Gastroesophageal sphincter (tissue), 4 donors: ENCODE results near the gene FCHO2. TPM values are rescaled to one million over a fixed set of nuclear protein-coding genes. Genes with fewer than 3 reads are reported as not detected.

ENCODE experiments used
- ATAC-seq: fragments of 150-250 bp; one replicate; pipeline ENCODE4 v1.9.1; 2016; ENCODE audit warnings: mild to moderate bottlenecking, moderate library complexity
- H3K27ac ChIP-seq, 4 donors: fragments of 200-600 bp; sonication (generic) in 3 of 4; 1 replicate in 3 of 4; 2 replicates in 1 of 4; pipeline ENCODE4 v1.5.1; 2016 to 2019
- H3K27me3 ChIP-seq: fragments of 200-600 bp; sonication (generic); one replicate; pipeline ENCODE4 v1.5.1; 2019
- H3K36me3 ChIP-seq, 2 donors: fragments of 200-600 bp; sonication (generic); one replicate each; pipeline ENCODE4 v1.5.1; 2019; ENCODE audit warnings: control low read depth in 1 of 2
- H3K4me1 ChIP-seq, 3 donors: fragments of 200-600 bp; sonication (generic); 1 replicate in 2 of 3; 2 replicates in 1 of 3; pipeline ENCODE4 v1.5.1; 2016 to 2019; ENCODE audit warnings: control low read depth in 2 of 3
- H3K4me3 ChIP-seq, 2 donors: fragments of 200-600 bp; sonication (generic); one replicate each; pipeline ENCODE4 v1.5.1; 2019; ENCODE audit warnings: mild to moderate bottlenecking in 1 of 2, moderate library complexity in 1 of 2
- H3K9me3 ChIP-seq, 3 donors: fragments of 200-600 bp; sonication (generic); one replicate each; pipeline ENCODE4 v1.5.1; 2017 to 2019; ENCODE audit warnings: control low read depth in 2 of 3
- CTCF ChIP-seq, 4 experiments: fragments of 200-600 bp in 2 of 4; fragments of 450-650 bp in 2 of 4; sonication (generic) in 1 of 4; IDR thresholded peaks; one replicate each; pipeline ENCODE4 v1.5.1; 2017 to 2019; ENCODE audit warnings: antibody characterized with exemption in 4 of 4, mild to moderate bottlenecking in 2 of 4, moderate library complexity in 2 of 4
- EP300 ChIP-seq: sonication (generic); formaldehyde crosslinking; IDR thresholded peaks from one replicate; pipeline ENCODE4 v1.6.1; 2017; ENCODE audit warnings: antibody characterized with exemption, mild to moderate bottlenecking
- POLR2A ChIP-seq, 2 donors: fragments of 450-650 bp; IDR thresholded peaks; one replicate each; pipeline ENCODE4 v1.6.1; 2017; ENCODE audit warnings: antibody characterized with exemption in 2 of 2, mild to moderate bottlenecking in 2 of 2, moderate library complexity in 1 of 2
- POLR2AphosphoS5 ChIP-seq: sonication (generic); formaldehyde crosslinking; IDR thresholded peaks from one replicate; pipeline ENCODE4 v1.6.1; 2017; ENCODE audit warnings: antibody characterized with exemption
- WGBS, 2 donors: methylation state at CpG; one replicate each; pipeline ENCODE4 v1.1.5; 2018; ENCODE audit warnings: low coverage in 1 of 2; 5-methylcytosine and 5-hydroxymethylcytosine counted together
- total RNA-seq, 4 donors: library from RNA; depleted of rRNA; stranded (reverse); fragments of >200 nt; gene quantifications; one replicate each; pipeline ENCODE4 v1.1.0, GENCODE V29; 2016

The FCHO2 gene
- total RNA-seq, 4 donors from 2014 or later, result 27.3 to 36.3 (median 30.1) TPM

GRCh38 chr5:72988769-72989168, 32.9 kb downstream of the FCHO2 start:
- TF ChIP-seq POLR2AphosphoS5 (no peak), EP300 (no peak), CTCF (IDR thresholded peaks at IDR 0.05) (no peak)
- Histone ChIP-seq H3K27me3 (no peaks in the 10 kb centered on the region), H3K4me1 (no peaks in the 10 kb centered on the region), H3K9me3 (no peaks in the 10 kb centered on the region), H3K27ac (no peak overlapping the region), H3K4me3 (no peak overlapping the region), H3K36me3 (peaks cover 0 to 31% of the 10 kb centered on the region in 2 donors)
- ATAC-seq, result no peak
- WGBS, 2 donors, result 75 to 100% methylated on average over 1 of the region's 1 CpG

GRCh38 chr5:72991394-72991793, 35.6 kb downstream of the FCHO2 start:
- H3K9me3 ChIP-seq, result no peaks in the 10 kb centered on the region
- H3K27me3 ChIP-seq, result no peaks in the 10 kb centered on the region
- no peak overlapping the region for H3K4me3 ChIP-seq
- no peak overlapping the region for H3K27ac ChIP-seq
- H3K36me3 ChIP-seq, result peaks cover 0 to 50% of the 10 kb centered on the region in 2 donors
- no peaks in the 10 kb centered on the region for H3K4me1 ChIP-seq
- no peak for ATAC-seq
- no peak for TF ChIP-seq POLR2AphosphoS5
- no peak for TF ChIP-seq CTCF (IDR thresholded peaks at IDR 0.05)
- no peak for TF ChIP-seq EP300
- no peak for TF ChIP-seq POLR2A (IDR thresholded peaks at IDR 0.05)

GRCh38 chr5:72994578-72994977, 38.7 kb downstream of the FCHO2 start:
- H3K4me3 ChIP-seq, result no peak overlapping the region
- H3K9me3 ChIP-seq, result no peaks in the 10 kb centered on the region
- 90 to 100% methylated on average over 1 of the region's 1 CpG for WGBS, 2 donors
- H3K36me3 ChIP-seq, result peaks cover 0 to 77% of the 10 kb centered on the region in 2 donors
- no peaks in the 10 kb centered on the region for H3K4me1 ChIP-seq
- ATAC-seq, result no peak
- no peaks in the 10 kb centered on the region for H3K27me3 ChIP-seq
- no peak for TF ChIP-seq EP300
- TF ChIP-seq CTCF (IDR thresholded peaks at IDR 0.05), result no peak
- TF ChIP-seq POLR2A (IDR thresholded peaks at IDR 0.05), result no peak
- TF ChIP-seq POLR2AphosphoS5, result no peak
- H3K27ac ChIP-seq, result no peak overlapping the region

- no peaks in the 10 kb centered on the region for H3K4me1 ChIP-seq
- WGBS, 2 donors, result 95% methylated on average over 13 of the region's 28 CpGs; no CpG with 5 or more reads in 1 of the 2 donors
- H3K36me3 ChIP-seq, result peaks cover 0 to 67% of the 10 kb centered on the region in 2 donors
- no peak overlapping the region for H3K27ac ChIP-seq
- no peaks in the 10 kb centered on the region for H3K9me3 ChIP-seq
- TF ChIP-seq CTCF (IDR thresholded peaks at IDR 0.05), result no peak
- H3K4me3 ChIP-seq, result no peak overlapping the region
- H3K27me3 ChIP-seq, result no peaks in the 10 kb centered on the region
- no peak for ATAC-seq
Measured at GRCh38 chr5:72996632-72997031, 40.8 kb downstream of the FCHO2 start.

- 93 to 100% methylated on average over 2 to 3 of the region's 4 CpGs for WGBS, 2 donors
Measured at GRCh38 chr5:72999916-73000315, 44.1 kb downstream of the FCHO2 start.

More at GRCh38 chr5:72999916-73000315, 44.1 kb downstream of the FCHO2 start:
- no peak for ATAC-seq
- Histone ChIP-seq H3K36me3 (peaks cover 0 to 37% of the 10 kb centered on the region in 2 donors), H3K4me3 (no peak overlapping the region), H3K9me3 (no peaks in the 10 kb centered on the region), H3K4me1 (no peaks in the 10 kb centered on the region), H3K27me3 (no peaks in the 10 kb centered on the region), H3K27ac (no peak overlapping the region)
- TF ChIP-seq POLR2A (IDR thresholded peaks at IDR 0.05) (no peak), POLR2AphosphoS5 (no peak), CTCF (IDR thresholded peaks at IDR 0.05) (no peak), EP300 (no peak)
